Spleen (tissue), 7 donors: Measurements from ENCODE around the gene CEMIP2.

ENCODE experiments used
- POLR2AphosphoS5 ChIP-seq, 3 donors: sonication (generic); formaldehyde crosslinking; IDR thresholded peaks; one replicate each; pipeline ENCODE4 v1.5.1; 2017; ENCODE audit warnings: antibody characterized with exemption in 3 of 3
- TF ChIP-seq, protein P1 (sequence below), 11 experiments: fragments of 200-600 bp in 7 of 11; fragments of 450-650 bp in 4 of 11; sonication (generic) in 4 of 11; IDR thresholded peaks in 8 of 11; conservative IDR thresholded peaks in 3 of 11; 1 replicate in 7 of 11; 2 replicates in 4 of 11; pipeline versions ENCODE4 v1.4.0 to v1.8.0; 2016 to 2021; ENCODE audit warnings: antibody characterized with exemption in 11 of 11, inconsistent platforms in 4 of 11, mild to moderate bottlenecking in 1 of 11
- donor health status: DM: no; HTN: no; CAD: no; lungs with moderate emphysema.
- donor health status: DM: no; HTN: no; CAD: no.
- donor health status: DM: no; HTN: no; CAD: no.

DNA sequence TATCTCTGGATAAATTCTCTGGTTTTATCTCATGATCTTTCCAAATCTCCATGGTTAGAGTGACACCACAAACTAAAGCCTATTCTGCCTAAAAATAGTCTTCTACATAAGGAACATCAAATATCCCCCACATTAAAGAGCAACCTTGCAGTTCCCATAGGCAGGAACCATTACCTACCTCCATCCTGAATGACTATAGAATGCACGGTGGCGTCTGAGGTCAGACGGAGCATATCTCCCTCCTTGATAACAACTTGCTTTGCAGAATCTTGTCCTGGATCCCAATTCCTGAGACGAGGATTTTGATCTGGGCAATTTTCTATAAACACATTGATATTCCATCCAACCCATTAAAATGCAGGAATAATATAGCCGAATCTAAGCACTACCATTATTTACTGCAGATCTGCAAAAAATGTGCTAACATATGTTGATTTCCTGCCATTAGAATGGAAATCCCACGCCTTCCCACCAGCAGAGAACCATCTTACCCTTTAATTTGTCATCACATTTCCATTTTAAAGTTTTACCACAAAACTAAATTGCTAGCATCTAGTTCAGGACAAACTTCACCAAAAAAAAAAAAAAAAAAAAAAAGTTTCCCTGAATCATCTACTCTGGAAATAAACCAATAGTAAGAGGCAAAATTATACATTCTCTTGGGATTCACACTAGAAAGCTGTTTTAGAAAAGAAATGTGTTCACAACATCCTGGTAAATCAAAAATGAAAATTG is 22.1 kb downstream of the CEMIP2 start:
- TF ChIP-seq, protein P1, sequence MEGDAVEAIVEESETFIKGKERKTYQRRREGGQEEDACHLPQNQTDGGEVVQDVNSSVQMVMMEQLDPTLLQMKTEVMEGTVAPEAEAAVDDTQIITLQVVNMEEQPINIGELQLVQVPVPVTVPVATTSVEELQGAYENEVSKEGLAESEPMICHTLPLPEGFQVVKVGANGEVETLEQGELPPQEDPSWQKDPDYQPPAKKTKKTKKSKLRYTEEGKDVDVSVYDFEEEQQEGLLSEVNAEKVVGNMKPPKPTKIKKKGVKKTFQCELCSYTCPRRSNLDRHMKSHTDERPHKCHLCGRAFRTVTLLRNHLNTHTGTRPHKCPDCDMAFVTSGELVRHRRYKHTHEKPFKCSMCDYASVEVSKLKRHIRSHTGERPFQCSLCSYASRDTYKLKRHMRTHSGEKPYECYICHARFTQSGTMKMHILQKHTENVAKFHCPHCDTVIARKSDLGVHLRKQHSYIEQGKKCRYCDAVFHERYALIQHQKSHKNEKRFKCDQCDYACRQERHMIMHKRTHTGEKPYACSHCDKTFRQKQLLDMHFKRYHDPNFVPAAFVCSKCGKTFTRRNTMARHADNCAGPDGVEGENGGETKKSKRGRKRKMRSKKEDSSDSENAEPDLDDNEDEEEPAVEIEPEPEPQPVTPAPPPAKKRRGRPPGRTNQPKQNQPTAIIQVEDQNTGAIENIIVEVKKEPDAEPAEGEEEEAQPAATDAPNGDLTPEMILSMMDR (IDR thresholded peaks at IDR 0.05 in 8 of 11, conservative IDR thresholded peaks at IDR 0.05 in 3 of 11): no peak
- TF ChIP-seq POLR2AphosphoS5 (IDR thresholded peaks at IDR 0.05): peak in 1 of 3 donors; percentile 12
